Neural progenitor cell (in vitro differentiated cells): Measurements from ENCODE around the gene EYS.

ENCODE experiments used
- EZH2 ChIP-seq: fragments of 200-600 bp; sonication (generic); IDR thresholded peaks from 2 replicates; pipeline ENCODE4 v1.6.1; 2017; ENCODE audit warnings: antibody characterized with exemption, mild to moderate bottlenecking, moderate library complexity
- EZH2phosphoT487 ChIP-seq: fragments of 200-600 bp; sonication (generic); IDR thresholded peaks from 2 replicates; pipeline ENCODE4 v1.6.1; 2017; ENCODE audit warnings: antibody characterized with exemption

GRCh38 chr6:64908104-64908503 is 798.9 kb downstream of the EYS start:
- TF ChIP-seq EZH2 (no peak), EZH2phosphoT487 (no peak)
